IMR-90 (cell line): Measurements from ENCODE around the gene BPI. TPM values are rescaled to one million over a fixed set of nuclear protein-coding genes. Genes with fewer than 3 reads are reported as not detected.

ENCODE experiments used
- ATAC-seq: fragments of 200-7000 bp; cut with Tn5 transposase; 2 replicates; pipeline ENCODE4 v1.9.1; 2020; ENCODE audit warnings: low read depth, mild to moderate bottlenecking, moderate library complexity
- BruUV-seq: library from RNA; stranded (reverse); fragments of 400-500 nt; replicated peaks from 2 replicates; lab custom pipeline; 2021; lab: Mats Ljungman, UMichigan
- CTCF ChIA-PET: fragments of 300-600 bp; formaldehyde crosslinking; extraction: SDS; loops from one replicate; lab custom pipeline; 2021; ENCODE audit warnings: antibody characterized with exemption; lab: Yijun Ruan, JAX
- POLR2A ChIA-PET: fragments of 300-600 bp; sonication (Branson Sonifier 250); formaldehyde crosslinking; loops from one replicate; lab custom pipeline; 2022; ENCODE audit warnings: antibody characterized with exemption; ENCODE audit not compliant: unreplicated experiment; lab: Charles Lee
- DNase-seq: peaks from one replicate; pipeline ENCODE4 v3.0.0; 2013
- H2AFZ ChIP-seq: replicated peaks from 2 replicates; pipeline ENCODE3; 2013; ENCODE audit warnings: low read length, mild to moderate bottlenecking; ENCODE audit not compliant: poor library complexity
- H2AK5ac ChIP-seq: 2 replicates; pipeline ENCODE4 v1.6.1; 2013; ENCODE audit warnings: low read depth, low read length, inconsistent platforms
- H2AK9ac ChIP-seq: replicated peaks from 2 replicates; pipeline ENCODE3; 2013; ENCODE audit warnings: mild to moderate bottlenecking, low read depth, low read length, moderate library complexity; ENCODE audit not compliant: poor library complexity
- H2BK120ac ChIP-seq: 2 replicates; pipeline ENCODE4 v1.6.1; 2013; ENCODE audit warnings: low read depth, low read length, inconsistent platforms
- H2BK15ac ChIP-seq: 3 replicates; pipeline ENCODE4 v1.6.1; 2013; ENCODE audit warnings: low read depth, low read length, inconsistent platforms
- H2BK20ac ChIP-seq: 2 replicates; pipeline ENCODE4 v1.6.1; 2013; ENCODE audit warnings: low read depth, mild to moderate bottlenecking, inconsistent platforms, low read length, moderate library complexity
- H2BK5ac ChIP-seq: 2 replicates; pipeline ENCODE4 v1.6.1; 2013; ENCODE audit warnings: mild to moderate bottlenecking, low read depth, low read length, inconsistent platforms; ENCODE audit not compliant: poor library complexity, severe bottlenecking
- H3K14ac ChIP-seq: replicated peaks from 2 replicates; pipeline ENCODE4 v1.6.1; 2013; ENCODE audit warnings: low read depth, low read length, inconsistent platforms
- H3K18ac ChIP-seq: 2 replicates; pipeline ENCODE4 v1.6.1; 2013; ENCODE audit warnings: low read depth, low read length, control low read depth
- H3K23ac ChIP-seq: 2 replicates; pipeline ENCODE4 v1.6.1; 2013; ENCODE audit warnings: low read depth, low read length, inconsistent platforms
- H3K27ac ChIP-seq: 2 replicates; pipeline ENCODE4 v1.5.1; 2013; ENCODE audit warnings: mild to moderate bottlenecking, control low read depth, low read length; ENCODE audit not compliant: insufficient read depth
- H3K27me3 ChIP-seq: 2 replicates; pipeline ENCODE4 v1.6.1; 2013; ENCODE audit warnings: low read length; ENCODE audit not compliant: control insufficient read depth, insufficient read depth
- H3K36me3 ChIP-seq: 2 replicates; pipeline ENCODE4 v1.6.1; 2013; ENCODE audit warnings: low read length, mixed read lengths; ENCODE audit not compliant: control insufficient read depth, insufficient read depth
- H3K4ac ChIP-seq: 2 replicates; pipeline ENCODE4 v1.6.1; 2013; ENCODE audit warnings: low read depth, low read length, inconsistent platforms
- H3K4me1 ChIP-seq: 2 replicates; pipeline ENCODE4 v1.6.1; 2013; ENCODE audit warnings: low read length, mixed read lengths; ENCODE audit not compliant: control insufficient read depth, insufficient read depth
- H3K4me2 ChIP-seq: 2 replicates; pipeline ENCODE4 v1.6.1; 2013; ENCODE audit warnings: low read depth, mild to moderate bottlenecking, control low read depth, low read length, moderate library complexity
- H3K4me3 ChIP-seq: 2 replicates; pipeline ENCODE4 v1.5.1; 2013; ENCODE audit warnings: low read depth, mild to moderate bottlenecking, control low read depth, low read length, moderate library complexity; ENCODE audit not compliant: insufficient read depth
- H3K56ac ChIP-seq: 2 replicates; pipeline ENCODE4 v1.6.1; 2013; ENCODE audit warnings: low read length, inconsistent platforms; ENCODE audit not compliant: insufficient read depth; ENCODE audit errors: extremely low read depth
- H3K79me1 ChIP-seq, 2 experiments: 2 replicates each; pipeline ENCODE4 v1.6.1; 2013; ENCODE audit warnings: low read length in 2 of 2, inconsistent platforms in 1 of 2, low read depth in 1 of 2
- H3K9ac ChIP-seq: 2 replicates; pipeline ENCODE4 v1.6.1; 2013; ENCODE audit warnings: low read depth, low read length, control low read depth
- H3K9me1 ChIP-seq: 2 replicates; pipeline ENCODE4 v1.6.1; 2013; ENCODE audit warnings: low read length, inconsistent platforms; ENCODE audit not compliant: insufficient read depth
- H3K9me3 ChIP-seq: 2 replicates; pipeline ENCODE4 v1.6.1; 2013; ENCODE audit warnings: low read length; ENCODE audit not compliant: control insufficient read depth, insufficient read depth
- H4K20me1 ChIP-seq: 2 replicates; pipeline ENCODE4 v1.6.1; 2013; ENCODE audit warnings: low read length, inconsistent platforms; ENCODE audit not compliant: insufficient read depth
- H4K5ac ChIP-seq: 2 replicates; pipeline ENCODE4 v1.6.1; 2013; ENCODE audit warnings: mild to moderate bottlenecking, low read depth, low read length, control low read depth
- H4K8ac ChIP-seq, 2 experiments: 2 replicates each; pipeline ENCODE4 v1.6.1; 2013; ENCODE audit warnings: low read depth in 2 of 2, low read length in 2 of 2, control low read depth in 1 of 2, inconsistent platforms in 1 of 2
- H4K91ac ChIP-seq: 2 replicates; pipeline ENCODE4 v1.6.1; 2013; ENCODE audit warnings: low read depth, low read length, inconsistent platforms; ENCODE audit not compliant: insufficient read depth
- CTCF ChIP-seq: conservative IDR thresholded peaks from 2 replicates; pipeline ENCODE4 v1.5.1; 2012; ENCODE audit warnings: mild to moderate bottlenecking, low read depth, low read length, improper control_type of control experiment
- FOS ChIP-seq: fragments of 150-350 bp; IDR thresholded peaks from 2 replicates; pipeline ENCODE4 v1.6.1; 2016; ENCODE audit warnings: low read depth, low read length
- MAFK ChIP-seq: IDR thresholded peaks from 2 replicates; pipeline ENCODE4 v1.6.1; 2012; ENCODE audit warnings: low read depth, low read length, improper control_type of control experiment
- NFE2L2 ChIP-seq: fragments of 150-350 bp; IDR thresholded peaks from 2 replicates; pipeline ENCODE4 v1.6.1; 2016; ENCODE audit warnings: low read depth, mild to moderate bottlenecking, low read length
- RCOR1 ChIP-seq: IDR thresholded peaks from 2 replicates; pipeline ENCODE4 v1.6.1; 2012; ENCODE audit warnings: mild to moderate bottlenecking, low read length, improper control_type of control experiment; ENCODE audit not compliant: insufficient replicate concordance
- WGBS, 2 experiments: methylation state at CpG; one replicate each; pipeline versions ENCODE4 v1.1.5 to v1.1.7; 2013; ENCODE audit warnings: missing lambda C conversion rate in 2 of 2; ENCODE audit not compliant: insufficient read length in 1 of 2; ENCODE audit errors: extremely low coverage in 2 of 2; 5-methylcytosine and 5-hydroxymethylcytosine counted together
- dilution Hi-C: fragments of 300-500 bp; cut with HindIII; formaldehyde crosslinking; loops from one replicate; pipeline ENCODE4 v1.14.3; 2018; ENCODE audit warnings: low sequenced_read_pairs; ENCODE audit not compliant: unreplicated experiment
- in situ Hi-C: fragments of 300-500 bp; cut with MboI; formaldehyde crosslinking; loops from 3 replicates; pipeline ENCODE4 v1.14.3; 2019; ENCODE audit warnings: low sequenced_read_pairs, inconsistent platforms, mixed read lengths
- intact Hi-C: fragments of 100-400 bp; cut with micrococcal nuclease; formaldehyde crosslinking; loops from 2 replicates; pipeline ENCODE4 v1.10.0; 2022
- polyA plus RNA-seq, 3 experiments: library from polyadenylated mRNA; depleted of rRNA; stranded (reverse); fragments of >200 nt; gene quantifications; 2 replicates each; pipeline ENCODE4 v1.2.3, GENCODE V29; 2012; ENCODE audit warnings: low replicate concordance in 1 of 3
- total RNA-seq: library from RNA; depleted of rRNA; stranded (reverse); fragments of >200 nt; gene quantifications from 2 replicates; pipeline ENCODE4 v1.2.3, GENCODE V29; 2012

The BPI gene
- total and polyA plus RNA-seq, 2 of the 4 experiments (the other 2 are of a cell fraction), result 0.05 TPM; not detected in 1

- no peak for TF ChIP-seq CTCF
- TF ChIP-seq MAFK, result no peak
- TF ChIP-seq NFE2L2, result no peak
- TF ChIP-seq RCOR1, result no peak
- no peak for TF ChIP-seq FOS
These were observed 4.1 kb downstream of the BPI start (continued) for GRCh38 chr20:38308047-38308438.

- no peak overlapping the region for H3K4ac ChIP-seq
- DNase-seq (no peak), ATAC-seq (no peak)
- H2BK120ac ChIP-seq, result no peak overlapping the region
- TF ChIP-seq FOS, result no peak
- H3K36me3 ChIP-seq, result no peaks in the 10 kb centered on the region
- no peak overlapping the region for H2AFZ ChIP-seq
- H3K23ac ChIP-seq, result no peak overlapping the region
- H2AK9ac ChIP-seq, result no peak overlapping the region
- H3K9me3 ChIP-seq, result peaks cover 7% of the 10 kb centered on the region; the same call in 1 of the 2 replicates
- H4K5ac ChIP-seq, result no peak overlapping the region
- no peak overlapping the region for H3K4me3 ChIP-seq
- dilution Hi-C loops, result no loop called here
- H3K27me3 ChIP-seq, result peaks cover 29% of the 10 kb centered on the region
- H3K18ac ChIP-seq, result no peak overlapping the region
- no peak overlapping the region for H3K56ac ChIP-seq
- H3K9me1 ChIP-seq, result no peaks in the 10 kb centered on the region
- no peak overlapping the region for H4K8ac ChIP-seq
- ChIA-PET POLR2A (no interaction called here), CTCF (no interaction called here)
- no peak overlapping the region for H2BK20ac ChIP-seq
- no peak overlapping the region for H3K14ac ChIP-seq
- BruUV-seq, result no TSS peak
- H2BK15ac ChIP-seq, result no peak overlapping the region
- H3K79me1 ChIP-seq, result no peaks in the 10 kb centered on the region
- H4K20me1 ChIP-seq, result no peaks in the 10 kb centered on the region
- WGBS, 2 experiments, result no CpG with 5 or more reads among the region's 1 CpG
- no peak overlapping the region for H3K4me2 ChIP-seq
- intact Hi-C loops, result no loop called here
- no peak overlapping the region for H2BK5ac ChIP-seq
- no peak overlapping the region for H2AK5ac ChIP-seq
- no peak overlapping the region for H3K27ac ChIP-seq
- H3K4me1 ChIP-seq, result no peaks in the 10 kb centered on the region
- in situ Hi-C loops, result loop anchor here (5.0 to 10.0 kb wide), 2 partner anchors 71 to 244 kb away; no protein-coding TSS in a partner anchor
- H4K91ac ChIP-seq, result no peak overlapping the region
- H3K9ac ChIP-seq, result no peak overlapping the region
These were observed 4.5 kb downstream of the BPI start for GRCh38 chr20:38308447-38308846.
